HG02798 (cell line): ENCODE results near the gene VWDE.

Experiments
- ATAC-seq: cut with Tn5 transposase; IDR thresholded peaks from one replicate; pipeline ENCODE4 v1.9.1; 2021; ENCODE audit warnings: mild to moderate bottlenecking; ENCODE audit not compliant: unreplicated experiment, poor library complexity

Gene VWDE

GRCh38 chr7:12337095-12337494 is 66.6 kb downstream of the VWDE start:
- no peak for ATAC-seq

- no peak for ATAC-seq
Measured at GRCh38 chr7:12328888-12329770, 74.5 kb downstream of the VWDE start.

GRCh38 chr7:12327922-12328321 is 75.7 kb downstream of the VWDE start:
- ATAC-seq, result no peak

GRCh38 chr7:12325646-12326045 is 78.0 kb downstream of the VWDE start:
- no peak for ATAC-seq

- ATAC-seq, result peak; percentile 37
Measured at GRCh38 chr7:12323415-12323814, 80.2 kb downstream of the VWDE start.

- peak; percentile 84 for ATAC-seq
Measured at GRCh38 chr7:12322903-12323300, 80.8 kb downstream of the VWDE start.

- ATAC-seq, result peak; percentile 30
Measured at GRCh38 chr7:12322284-12322902, 81.3 kb downstream of the VWDE start.

- no peak for ATAC-seq
Measured at GRCh38 chr7:12320987-12321647, 82.5 kb downstream of the VWDE start.

GRCh38 chr7:12320241-12320986 is 83.3 kb downstream of the VWDE start:
- ATAC-seq, result no peak

GRCh38 chr7:12317675-12318074 is 86.0 kb downstream of the VWDE start:
- ATAC-seq, result no peak

- ATAC-seq, result no peak
Measured at GRCh38 chr7:12316925-12317324, 86.7 kb downstream of the VWDE start.

GRCh38 chr7:12315049-12315448 is 88.6 kb downstream of the VWDE start:
- ATAC-seq, result no peak

GRCh38 chr7:12314199-12314598 is 89.5 kb downstream of the VWDE start:
- ATAC-seq, result peak; percentile 76

- no peak for ATAC-seq
Measured at GRCh38 chr7:12305502-12305901, 98.2 kb downstream of the VWDE start.

- ATAC-seq, result peak; percentile 39
Measured at GRCh38 chr7:12303495-12303894, 100.2 kb downstream of the VWDE start.

- ATAC-seq, result peak; percentile 37
Measured at GRCh38 chr7:12303062-12303461, 100.6 kb downstream of the VWDE start.

- ATAC-seq, result peak; percentile 39
Measured at GRCh38 chr7:12300415-12300814, 103.2 kb downstream of the VWDE start.

GRCh38 chr7:12299367-12299766 is 104.3 kb downstream of the VWDE start:
- no peak for ATAC-seq

- ATAC-seq, result no peak
Measured at GRCh38 chr7:12297283-12298108, 106.2 kb downstream of the VWDE start.
